ENCODE data around the gene ACSM3. TPM values are rescaled to one million over a fixed set of nuclear protein-coding genes. Genes with fewer than 3 reads are reported as not detected.

ACSM3 gene
- total and polyA plus RNA-seq, 4 donors: 29.2 to 71.8 (median 50.3) TPM

GRCh38 chr16:20753727-20754126, 10.1 kb upstream of the ACSM3 start:
- Histone ChIP-seq H3K27ac (ENCODE audit: low read depth in 1 of 2, low read length in 2 of 2) (no peak overlapping the region), H3K4me3 (ENCODE audit: low read depth in 1 of 3, low read length in 3 of 3) (no peak overlapping the region), H3K27me3 (ENCODE audit: control insufficient read depth in 4 of 4, insufficient read depth in 4 of 4, low read length in 3 of 4) (no peaks in the 10 kb centered on the region), H3K4me1 (ENCODE audit: control insufficient read depth in 4 of 4, insufficient read depth in 4 of 4, low read length in 3 of 4) (no peaks in the 10 kb centered on the region), H3K36me3 (ENCODE audit: control insufficient read depth in 4 of 4, insufficient read depth in 3 of 4, low read depth in 1 of 4, low read length in 3 of 4) (no peaks in the 10 kb centered on the region), H3K9ac (ENCODE audit: low read depth in 1 of 2, low read length in 2 of 2) (no peak overlapping the region), H3K9me3 (ENCODE audit: control insufficient read depth in 4 of 4, low read length in 3 of 4) (no peaks in the 10 kb centered on the region)
- WGBS: 92% methylated on average over 1 of the region's 1 CpG
- TF ChIP-seq EGR1 (IDR thresholded peaks at IDR 0.05; ENCODE audit: low read depth in 2 of 2) (no peak), RXRA (IDR thresholded peaks at IDR 0.05) (no peak), RAD21 (IDR thresholded peaks at IDR 0.05) (no peak), YY1 (IDR thresholded peaks at IDR 0.05) (no peak), HNF4G (IDR thresholded peaks at IDR 0.05) (no peak), FOXA2 (IDR thresholded peaks at IDR 0.05) (no peak), NR2F2 (IDR thresholded peaks at IDR 0.05) (no peak), FOXA1 (IDR thresholded peaks at IDR 0.05) (no peak), SP1 (IDR thresholded peaks at IDR 0.05) (no peak), TAF1 (conservative IDR thresholded peaks at IDR 0.05) (no peak), REST (IDR thresholded peaks at IDR 0.05) (no peak), ATF3 (IDR thresholded peaks at IDR 0.05) (no peak), HNF4A (conservative IDR thresholded peaks at IDR 0.05) (no peak), MAX (IDR thresholded peaks at IDR 0.05) (no peak), JUND (IDR thresholded peaks at IDR 0.05) (no peak)
- DNase-seq (ENCODE audit: low spot score): no peak

- 95% methylated on average over 1 of the region's 1 CpG for WGBS
- H3K27ac ChIP-seq (ENCODE audit: low read depth in 1 of 2, low read length in 2 of 2): no peak overlapping the region
- H3K27me3 ChIP-seq (ENCODE audit: control insufficient read depth in 4 of 4, insufficient read depth in 4 of 4, low read length in 3 of 4): no peaks in the 10 kb centered on the region
- H3K9ac ChIP-seq (ENCODE audit: low read depth in 1 of 2, low read length in 2 of 2): no peak overlapping the region
- no peak overlapping the region for H3K4me3 ChIP-seq (ENCODE audit: low read depth in 1 of 3, low read length in 3 of 3)
- DNase-seq (ENCODE audit: low spot score): no peak
- H3K9me3 ChIP-seq (ENCODE audit: control insufficient read depth in 4 of 4, low read length in 3 of 4): no peaks in the 10 kb centered on the region
- no peaks in the 10 kb centered on the region for H3K4me1 ChIP-seq (ENCODE audit: control insufficient read depth in 4 of 4, insufficient read depth in 4 of 4, low read length in 3 of 4)
- TF ChIP-seq CTCF (IDR thresholded peaks at IDR 0.05; ENCODE audit: low read depth, low read length, missing input control) (no peak), SP1 (IDR thresholded peaks at IDR 0.05) (no peak), NR2F2 (IDR thresholded peaks at IDR 0.05) (no peak), RAD21 (IDR thresholded peaks at IDR 0.05) (no peak), ZBTB33 (IDR thresholded peaks at IDR 0.05) (no peak), JUND (IDR thresholded peaks at IDR 0.05) (no peak), RXRA (IDR thresholded peaks at IDR 0.05) (no peak), YY1 (IDR thresholded peaks at IDR 0.05) (no peak), REST (IDR thresholded peaks at IDR 0.05) (no peak), HNF4A (conservative IDR thresholded peaks at IDR 0.05) (no peak), GABPA (IDR thresholded peaks at IDR 0.05 in 1 of 2, conservative IDR thresholded peaks at IDR 0.05 in 1 of 2) (no peak), FOXA1 (IDR thresholded peaks at IDR 0.05) (no peak), HNF4G (IDR thresholded peaks at IDR 0.05) (no peak), MAX (IDR thresholded peaks at IDR 0.05) (no peak), TAF1 (conservative IDR thresholded peaks at IDR 0.05) (no peak), FOXA2 (IDR thresholded peaks at IDR 0.05) (no peak), ATF3 (IDR thresholded peaks at IDR 0.05) (no peak), EGR1 (IDR thresholded peaks at IDR 0.05; ENCODE audit: low read depth in 2 of 2) (no peak)
- no peaks in the 10 kb centered on the region for H3K36me3 ChIP-seq (ENCODE audit: control insufficient read depth in 4 of 4, insufficient read depth in 3 of 4, low read depth in 1 of 4, low read length in 3 of 4)
These were observed 8.6 kb upstream of the ACSM3 start for GRCh38 chr16:20755238-20755637.
